Activated CD4-positive, alpha-beta T cell treated with anti-CD3 and anti-CD28 coated beads, Interleukin-2, amount 50 U/mL, for 24 hours (primary cell): Measurements from ENCODE around the gene SPHK2.
"Not testable (repeated sequence)": the region's sequence is repeated elsewhere in the genome, so short reads cannot be mapped to it uniquely, and the experiment has no call there.

Experiments
- DNase-seq, 2 donors: peaks; one replicate each; pipeline ENCODE4 v3.0.0-alpha.2; 2020; ENCODE audit warnings: low read depth in 1 of 2, low spot score in 1 of 2

Gene SPHK2

DNA sequence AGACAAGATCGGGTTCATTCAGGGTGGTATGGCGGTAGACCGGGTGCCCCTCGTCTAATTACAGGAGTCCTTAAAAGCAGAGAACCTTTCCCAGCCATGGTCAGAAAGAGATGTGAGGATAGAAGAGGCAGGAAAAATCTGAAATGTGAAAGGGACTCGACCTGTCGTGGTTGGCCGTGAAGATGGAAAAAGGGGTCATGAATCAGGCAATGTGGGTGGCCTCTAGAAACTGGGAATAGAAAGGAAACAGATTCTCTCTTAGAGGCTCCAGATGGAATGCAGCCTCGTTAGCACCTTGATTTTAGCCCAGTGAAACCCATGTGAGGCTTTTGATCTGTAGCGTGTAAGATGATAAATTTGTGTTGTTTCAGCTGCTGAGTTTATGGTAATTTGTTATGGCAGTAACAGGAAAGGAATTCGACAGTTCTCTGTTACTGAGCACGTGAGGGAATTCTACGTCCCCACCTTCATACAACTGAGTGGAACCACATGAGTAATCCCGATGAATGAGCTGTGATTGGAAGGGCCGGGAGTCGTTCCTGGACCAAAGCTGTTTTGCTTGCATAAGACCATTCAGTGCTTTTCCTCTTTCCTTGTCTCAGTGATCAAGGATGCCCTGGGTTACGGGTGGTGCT lies 37.7 kb downstream of the SPHK2 start:
- DNase-seq, result no peak

DNA sequence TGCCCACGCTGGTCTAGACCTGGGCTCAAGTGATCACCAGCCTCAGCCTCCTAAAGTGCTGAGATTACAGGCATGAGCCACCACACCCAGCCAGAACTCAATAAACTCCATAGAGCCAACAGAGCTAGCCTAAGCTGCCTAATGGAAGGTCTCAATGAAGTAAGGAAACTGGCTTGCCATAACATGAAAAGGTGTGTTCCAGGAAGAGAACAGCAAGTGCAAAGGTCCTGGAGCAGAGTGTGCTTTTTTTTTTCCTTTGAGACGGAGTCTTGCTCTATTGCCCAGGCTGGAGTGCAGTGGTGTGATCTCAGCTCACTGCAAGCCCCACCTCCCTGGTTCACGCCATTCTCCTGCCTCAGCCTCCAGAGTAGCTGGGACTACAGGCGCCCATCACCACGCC lies 38.5 kb downstream of the SPHK2 start:
- DNase-seq, result not testable (repeated sequence)

DNA sequence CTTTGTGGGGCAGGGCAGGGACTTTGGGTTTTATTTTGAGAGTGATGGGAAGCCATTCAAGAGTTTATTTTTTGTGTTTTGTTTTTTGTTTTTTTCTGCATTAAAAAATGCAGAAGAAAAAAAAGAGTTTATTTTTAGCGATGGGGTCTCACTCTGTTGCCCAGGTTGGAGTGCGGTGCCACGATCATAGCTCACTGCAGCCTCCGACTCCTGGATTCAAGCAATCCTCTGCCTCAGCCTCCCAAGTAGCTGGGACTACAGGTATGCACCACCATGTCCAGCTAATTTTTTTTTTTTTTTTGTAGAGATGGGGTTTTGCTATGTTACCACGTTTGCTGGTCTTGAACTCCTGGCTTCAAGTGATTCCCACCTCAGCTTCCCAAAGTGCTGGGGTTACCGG lies 39.2 kb downstream of the SPHK2 start:
- no peak for DNase-seq

DNA sequence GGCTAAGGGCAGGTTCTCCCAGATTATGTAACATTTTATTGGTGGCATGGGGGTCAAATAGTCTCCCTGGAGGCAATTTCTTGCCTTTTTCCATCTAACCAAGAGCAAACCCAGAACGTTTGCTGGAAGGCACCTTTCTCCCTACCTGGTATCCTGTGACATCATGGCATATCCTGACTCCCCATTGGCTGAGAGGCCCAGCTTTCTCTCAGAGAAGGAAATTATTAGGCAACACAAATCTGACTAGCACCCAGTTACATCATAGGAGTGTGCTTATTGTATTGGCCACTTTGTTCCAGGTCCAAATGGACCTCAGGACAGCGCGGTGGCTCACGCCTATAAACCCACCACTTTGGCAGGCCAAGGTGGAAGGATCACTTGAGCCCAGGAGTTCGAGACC lies 40.5 kb downstream of the SPHK2 start:
- no peak for DNase-seq

DNA sequence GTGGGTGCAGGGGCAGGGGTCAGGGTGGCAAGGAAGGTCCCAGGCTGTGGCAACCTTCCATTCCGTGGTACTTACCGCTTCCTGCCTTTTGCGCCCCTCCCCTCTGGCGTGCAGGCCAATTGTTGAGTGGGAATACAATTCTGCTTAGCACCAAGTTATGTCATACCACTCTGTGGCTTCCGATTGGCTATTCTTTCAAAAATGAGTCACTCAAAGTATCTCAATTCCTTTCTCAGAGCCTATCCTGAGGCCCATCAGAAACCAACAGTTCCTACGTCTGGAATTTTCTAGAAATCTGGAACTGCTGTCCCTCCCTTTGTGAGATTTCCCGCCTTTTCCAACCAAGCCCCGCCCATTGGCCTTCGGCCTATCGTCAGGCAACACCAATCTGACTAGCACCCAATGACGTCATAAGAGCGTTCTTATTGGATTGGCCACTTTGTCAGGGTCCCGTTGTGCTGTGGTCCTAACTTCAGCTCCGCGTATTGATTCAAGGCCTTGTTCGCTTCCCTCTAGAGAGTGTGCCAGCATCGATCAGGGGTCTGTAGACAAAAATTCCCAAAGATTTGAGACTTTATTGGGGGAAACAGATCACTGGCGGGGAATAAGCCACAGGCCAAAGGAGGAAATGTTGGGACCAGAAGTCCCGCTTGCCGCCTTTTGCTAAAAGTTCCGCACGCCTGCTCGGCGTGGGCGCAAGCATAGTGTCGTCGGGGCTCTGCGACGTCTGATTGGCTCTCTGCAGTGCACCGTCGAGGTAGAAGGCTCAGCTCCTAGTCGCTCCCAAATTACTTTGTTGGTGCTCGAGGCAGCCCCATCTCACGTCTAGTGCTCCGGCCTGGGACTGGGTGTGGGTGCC lies 41.8 kb downstream of the SPHK2 start:
- peak; percentile 67 to 84 for DNase-seq

DNA sequence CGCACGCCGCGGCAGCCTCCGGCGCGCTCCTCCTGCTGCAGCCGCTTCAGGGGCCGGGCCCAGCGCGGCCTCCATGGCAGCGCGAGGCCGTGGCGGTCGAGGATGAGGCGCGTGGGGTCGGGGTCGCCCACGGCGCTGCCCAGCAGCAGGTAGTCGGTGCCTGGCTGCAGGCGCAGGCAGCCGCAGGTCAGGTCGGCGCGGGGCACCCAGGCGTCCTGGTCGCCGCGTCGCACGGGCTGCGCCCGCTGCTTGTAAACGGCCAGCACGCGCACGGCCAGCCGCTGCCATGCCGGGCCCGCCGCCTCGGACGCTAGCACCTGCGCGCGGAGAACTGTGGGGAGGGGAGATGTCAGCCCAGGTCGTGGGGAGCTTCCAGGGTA lies 42.4 kb downstream of the SPHK2 start:
- DNase-seq, result no peak

DNA sequence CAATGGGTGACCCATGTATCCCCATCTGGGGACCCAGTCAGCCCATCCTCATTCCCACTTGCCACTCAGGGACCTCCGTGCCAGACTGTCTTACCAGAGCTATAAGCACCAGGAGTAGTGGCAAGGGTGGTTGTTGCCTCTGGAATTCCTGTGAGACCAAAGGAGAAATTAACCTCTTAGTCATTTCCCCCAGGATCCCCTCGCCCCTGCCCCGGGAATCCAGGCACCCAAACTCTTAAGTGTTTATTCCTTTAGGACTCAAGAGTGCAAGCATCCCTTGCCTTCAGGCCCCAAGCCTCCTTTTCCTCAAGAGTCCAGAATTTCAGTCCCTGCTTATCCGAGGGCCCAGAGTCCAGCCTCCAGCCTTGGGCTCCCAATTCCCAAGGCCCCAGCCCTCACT lies 44.4 kb downstream of the SPHK2 start:
- no peak for DNase-seq

DNA sequence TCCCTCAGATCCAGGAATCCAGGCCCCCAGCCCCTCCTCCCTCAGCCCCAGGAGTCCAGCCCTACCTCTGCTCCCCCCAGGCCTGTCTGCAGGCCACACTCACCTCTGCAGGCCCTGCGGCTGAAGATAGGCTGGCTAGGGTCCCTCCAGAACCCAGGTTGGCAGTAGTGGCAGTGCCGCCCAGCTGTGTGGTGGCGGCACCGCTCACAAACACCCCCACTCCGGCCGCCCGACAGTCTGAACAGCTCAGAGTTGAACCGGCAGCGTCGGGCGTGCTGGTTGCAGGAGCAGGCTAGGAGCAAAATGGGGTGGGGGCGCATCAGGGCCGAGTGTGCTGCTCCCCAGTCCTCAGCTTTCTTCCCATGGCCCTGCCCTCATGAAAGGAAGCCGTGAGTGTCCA lies 45.2 kb downstream of the SPHK2 start:
- DNase-seq, result no peak

DNA sequence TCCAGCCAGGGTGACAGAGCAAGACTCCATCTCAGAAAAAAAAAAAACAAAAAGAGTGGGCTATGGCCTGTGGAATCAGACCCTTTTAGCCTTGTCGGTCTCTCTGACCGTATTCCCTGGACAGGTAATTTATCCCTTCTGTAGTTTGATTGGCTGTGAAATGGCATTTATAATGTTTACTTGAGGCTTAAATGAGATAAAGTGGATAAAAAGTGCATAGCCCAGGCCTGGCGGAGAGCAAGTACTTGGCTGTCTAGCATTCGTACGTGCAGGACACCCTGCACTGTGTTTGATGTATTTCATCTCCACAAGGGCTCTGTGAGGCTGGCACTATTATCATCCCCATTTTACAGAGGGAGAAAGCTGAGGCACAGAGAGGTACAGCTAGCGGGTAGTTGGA lies 46.5 kb downstream of the SPHK2 start:
- no peak for DNase-seq

DNA sequence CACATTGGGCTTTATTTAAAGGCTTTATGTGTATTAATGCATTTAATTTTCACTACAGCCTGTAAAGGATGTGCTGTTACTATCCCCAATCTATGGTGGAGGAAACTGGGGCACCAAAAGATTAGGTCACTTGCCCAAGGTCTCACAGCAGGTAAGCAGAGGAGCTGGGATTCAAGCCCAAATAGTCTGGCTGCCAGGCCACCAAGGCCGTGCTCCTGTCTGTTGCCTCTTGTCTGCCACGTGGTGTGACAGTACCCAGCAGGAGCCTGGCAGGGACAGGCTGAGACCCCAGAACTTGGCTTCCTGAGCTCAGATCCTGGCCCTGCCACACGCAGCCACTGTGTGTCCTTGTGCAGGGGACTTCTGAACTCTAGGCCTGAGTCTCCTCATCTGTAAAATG lies 49.0 kb downstream of the SPHK2 start:
- no peak for DNase-seq

DNA sequence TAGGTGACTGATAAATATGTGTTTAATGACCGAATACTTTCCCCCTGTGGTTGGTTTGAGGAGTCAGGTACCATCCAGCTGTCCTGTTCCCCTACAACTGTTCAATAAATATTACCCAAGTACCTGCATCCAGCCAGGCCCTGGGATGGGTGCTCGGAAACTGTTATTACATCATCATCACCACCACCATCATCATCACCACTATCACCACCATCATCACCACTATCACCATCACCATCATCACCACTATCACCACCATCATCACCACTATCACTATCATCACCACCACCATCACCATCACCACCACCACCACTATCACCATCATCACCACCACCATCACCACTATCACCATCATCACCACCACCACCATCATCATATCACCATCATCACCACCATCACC lies 49.5 kb downstream of the SPHK2 start:
- DNase-seq, result no peak

DNA sequence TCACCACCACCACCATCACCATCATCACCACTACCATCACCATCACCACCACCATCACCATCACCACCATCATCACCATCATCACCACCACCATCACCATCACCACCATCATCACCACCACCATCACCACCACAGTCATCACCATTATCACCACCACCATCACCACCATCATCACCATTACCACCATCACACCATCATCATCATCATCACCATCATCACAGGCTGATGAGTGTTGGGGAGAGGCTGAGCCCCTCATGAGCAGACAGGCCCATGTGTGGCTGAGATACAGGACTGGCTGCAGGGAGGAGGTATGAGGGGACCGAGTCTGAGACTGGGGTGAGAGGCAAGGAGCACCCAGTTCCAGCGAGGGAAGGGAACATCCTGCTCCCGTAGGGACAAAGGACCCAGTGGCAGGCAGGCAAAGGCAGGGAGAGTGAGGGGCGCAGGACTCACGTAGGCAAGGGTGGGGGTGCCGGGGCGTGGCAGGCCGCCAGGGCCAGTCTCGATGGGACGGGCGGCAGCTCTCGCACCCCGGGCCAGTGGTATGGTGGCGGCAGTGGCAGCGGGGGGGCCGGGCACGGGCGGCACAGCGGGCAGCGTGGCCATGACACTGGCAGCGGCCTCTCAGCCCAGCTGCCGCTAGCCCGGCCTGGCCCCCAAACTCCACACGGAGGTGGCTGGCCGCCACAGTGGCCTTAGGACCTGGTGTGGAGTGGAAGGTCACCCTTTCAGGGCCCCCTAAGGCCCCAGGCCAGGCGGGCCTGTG lies 50.8 kb downstream of the SPHK2 start:
- DNase-seq, result no peak

DNA sequence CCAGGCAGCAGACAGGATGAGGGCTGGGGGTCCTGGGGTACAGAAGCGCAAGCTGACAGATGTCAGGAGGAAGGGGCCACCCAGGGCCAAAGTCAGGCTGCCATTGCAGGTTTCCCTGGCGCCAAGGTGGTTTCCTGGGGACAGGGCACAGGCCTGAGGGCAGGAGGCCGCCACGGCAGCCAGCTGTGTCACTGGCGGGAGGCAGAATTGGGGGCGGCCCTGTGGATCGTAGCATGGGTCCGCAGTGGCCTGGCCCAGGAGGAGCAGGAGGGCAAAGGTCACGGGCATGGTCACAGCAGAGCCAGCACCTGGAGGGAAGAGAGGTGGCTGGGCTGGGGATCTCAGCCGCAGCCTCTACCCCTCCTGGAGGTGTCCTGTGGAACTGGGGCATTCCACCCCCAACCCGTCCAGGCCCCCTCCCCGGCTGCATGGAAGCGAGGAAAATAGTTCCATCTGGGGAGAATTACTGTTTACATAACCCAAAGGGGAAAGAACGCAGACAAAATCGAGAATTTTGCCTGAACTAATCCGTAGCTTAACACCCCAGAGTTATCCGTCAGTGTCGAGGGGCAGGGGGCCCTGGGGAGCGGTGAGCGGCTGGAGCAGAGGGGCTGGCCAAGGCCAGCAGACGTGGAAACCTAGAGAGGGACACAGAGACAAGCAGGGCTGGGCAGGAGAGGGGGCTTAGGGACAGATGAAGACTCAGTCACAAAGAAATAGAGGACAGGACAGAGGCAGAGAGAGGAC lies 51.6 kb downstream of the SPHK2 start:
- DNase-seq, result no peak

DNA sequence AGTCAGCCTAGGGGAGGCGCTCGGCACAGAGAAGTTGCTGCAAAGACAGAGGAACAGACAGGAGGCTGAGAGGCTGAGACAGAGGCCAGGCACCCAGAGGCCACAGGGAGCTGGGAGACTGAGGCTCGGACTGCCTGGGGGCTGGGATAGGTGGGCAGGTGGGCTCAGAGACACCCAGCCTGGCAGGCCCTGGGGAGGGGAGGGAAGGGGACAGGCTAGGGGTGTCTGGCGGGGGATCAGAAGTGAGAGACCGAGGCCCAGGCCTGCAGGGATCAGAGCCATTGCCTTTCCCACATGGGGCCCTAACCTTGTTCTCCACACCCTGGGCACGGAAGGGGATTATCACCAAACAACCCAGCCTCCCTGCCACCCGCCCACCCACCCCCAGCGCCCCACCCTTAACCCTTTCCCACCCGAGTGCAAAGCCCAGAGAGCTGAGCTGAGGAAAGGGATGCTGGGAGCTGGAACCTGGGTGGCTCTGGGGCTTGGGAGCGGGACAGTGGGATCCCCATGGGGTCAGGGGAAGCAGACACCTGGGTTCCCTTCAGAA lies 52.2 kb downstream of the SPHK2 start:
- no peak for DNase-seq

DNA sequence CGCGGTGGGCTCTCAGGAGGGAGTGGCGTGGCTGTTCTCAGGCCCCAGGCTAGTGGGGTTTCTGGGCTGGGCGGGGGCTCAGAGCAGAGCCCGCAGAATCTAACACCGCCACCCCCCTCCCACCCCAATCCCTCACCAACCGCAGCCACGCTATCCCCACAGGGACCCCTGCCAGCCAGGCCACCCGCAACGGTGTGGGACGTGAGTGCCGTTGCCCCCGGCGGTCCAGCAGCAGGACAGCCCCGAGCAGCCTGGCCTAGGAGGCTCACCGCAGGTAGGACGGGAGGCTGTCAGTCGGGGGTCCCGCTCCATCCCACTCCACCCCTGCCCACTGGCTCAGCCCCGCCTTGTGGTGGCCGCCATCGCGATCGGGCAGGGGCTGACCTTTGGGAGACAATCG lies 53.7 kb downstream of the SPHK2 start, which contains the start of gene NTN5:
Gene NTN5 (minus strand): TSS at position 24 of the 400 bp plus-strand sequence. CDS start 2,031 bp downstream, outside the sequence.
- no peak for DNase-seq

DNA sequence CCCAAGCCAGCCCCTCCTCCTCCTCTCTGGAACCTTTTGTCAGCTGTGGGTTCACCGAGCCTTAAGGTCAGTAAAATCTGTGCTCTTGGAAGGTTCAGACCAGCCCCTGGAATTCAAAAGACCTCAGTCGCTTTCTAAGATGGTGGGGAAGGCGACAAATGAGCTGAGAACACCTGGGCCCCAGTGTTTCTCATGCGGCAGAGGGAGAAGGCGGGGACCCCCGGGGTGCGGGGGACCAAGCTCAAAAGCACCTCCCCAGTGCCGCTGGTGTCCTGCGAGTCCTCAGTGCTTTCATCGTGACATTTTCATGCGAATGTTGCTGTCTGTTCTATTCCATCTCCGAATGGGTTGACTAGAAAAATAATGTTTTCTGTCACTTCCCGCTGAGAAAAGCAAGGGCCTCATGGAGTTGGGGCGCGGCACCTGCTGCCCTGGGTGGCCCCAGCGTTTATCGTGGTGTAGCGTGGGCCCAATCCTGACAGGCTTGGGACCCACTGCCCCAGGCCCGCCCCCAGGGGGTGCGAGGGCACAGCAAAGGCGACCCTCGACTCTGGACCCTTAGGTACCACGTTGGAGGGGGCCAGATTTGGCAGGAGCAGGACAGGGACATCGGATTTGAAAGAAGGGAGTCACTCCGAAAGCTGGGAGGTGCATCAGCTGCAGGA lies 54.3 kb downstream of the SPHK2 start:
- no peak for DNase-seq

DNA sequence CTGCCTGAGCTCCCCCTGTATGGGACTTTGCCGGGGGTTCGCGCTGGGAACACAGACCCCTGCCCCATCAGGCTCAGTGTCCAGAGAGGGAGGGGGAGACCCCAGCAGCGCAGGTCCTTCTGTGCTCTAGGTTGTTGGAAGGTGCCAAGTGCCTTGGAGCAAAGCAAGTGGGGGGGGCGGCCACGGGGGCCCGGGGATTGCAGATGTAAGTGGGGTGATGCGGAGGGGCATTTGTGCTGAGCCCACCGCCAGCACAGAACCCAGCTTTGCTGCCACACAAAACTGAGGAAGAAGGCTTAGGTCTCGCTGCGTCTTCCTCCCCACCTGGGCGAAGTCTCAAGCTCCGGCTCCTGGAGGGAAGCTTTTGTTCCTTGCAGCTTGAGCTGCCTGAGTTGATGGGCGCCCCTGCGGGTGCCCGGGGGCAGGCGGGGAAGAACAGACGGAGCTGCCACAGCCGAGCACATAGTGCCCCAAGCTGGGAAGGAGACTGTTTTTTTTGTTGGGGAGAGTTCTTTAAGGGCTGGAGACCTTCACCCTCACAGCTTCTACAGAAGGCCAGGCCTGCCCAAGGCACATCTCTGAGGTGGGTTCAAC lies 55.0 kb downstream of the SPHK2 start:
- no peak for DNase-seq

DNA sequence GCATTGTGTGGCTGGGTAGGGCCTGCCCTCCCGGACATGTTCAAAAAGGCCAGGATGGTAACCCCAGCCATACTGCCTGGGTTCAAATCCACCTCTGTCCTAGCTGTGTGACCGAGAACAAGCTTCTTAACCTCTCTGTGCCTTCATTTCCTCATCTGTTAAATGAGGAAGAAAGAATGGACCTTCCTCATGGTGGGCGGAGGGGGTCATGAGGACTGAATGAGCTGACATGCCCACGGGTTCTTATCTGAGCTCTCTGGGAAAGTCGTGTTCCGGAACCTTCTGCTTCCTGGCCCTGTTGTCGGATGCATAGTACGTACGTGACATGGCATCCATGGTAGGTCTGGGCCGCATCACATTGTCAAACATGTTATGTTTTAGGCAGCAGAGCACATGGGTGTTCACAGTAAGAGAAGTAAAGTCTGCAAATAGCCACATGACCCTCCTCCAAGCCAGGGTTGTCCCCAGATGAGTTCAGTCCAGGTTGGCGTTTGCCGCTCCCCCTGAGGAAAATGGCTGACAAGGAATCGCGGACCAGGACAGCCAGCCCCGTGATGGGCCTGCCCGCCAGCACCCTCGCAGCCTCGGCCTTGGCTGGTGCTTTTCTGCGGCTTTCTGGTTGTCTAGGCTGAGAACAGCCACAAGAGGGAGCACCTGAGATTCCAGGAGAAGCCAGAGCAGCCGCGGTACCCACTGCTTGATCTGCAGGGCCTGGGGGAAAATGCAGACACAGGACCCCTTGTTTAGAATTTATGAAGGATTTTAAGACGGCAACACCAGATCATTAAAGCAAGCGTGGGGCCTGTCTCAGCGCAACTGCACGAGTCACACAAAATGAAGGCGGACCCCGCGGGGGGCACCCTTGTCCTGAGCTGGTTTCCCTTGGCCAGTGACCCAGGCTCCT lies 55.9 kb downstream of the SPHK2 start:
- peak; percentile 50 to 77 for DNase-seq

DNA sequence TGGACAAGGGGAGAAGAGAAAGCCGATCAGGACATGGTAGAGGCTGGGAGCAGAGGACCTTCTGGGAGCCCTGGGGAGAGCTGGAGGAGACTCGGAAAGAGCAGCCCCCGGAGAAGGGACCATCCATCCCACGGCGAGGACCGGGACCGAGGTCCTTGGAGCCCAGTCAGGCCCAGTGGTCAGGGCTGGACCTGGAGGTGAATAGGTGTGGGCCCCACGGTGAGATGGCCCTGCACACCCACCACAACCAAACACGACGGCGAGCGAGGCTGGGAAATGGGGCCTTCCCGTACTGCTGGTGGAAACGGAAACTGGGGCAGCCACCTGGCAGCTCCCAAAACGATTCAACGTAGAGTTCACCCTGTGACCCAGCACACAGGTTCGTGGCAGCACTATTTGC lies 57.2 kb downstream of the SPHK2 start:
- no peak for DNase-seq
